Liver (tissue), 9 donors: ENCODE measurements around the gene ATP10B. TPM values are rescaled to one million over a fixed set of nuclear protein-coding genes. Genes with fewer than 3 reads are reported as not detected.

ENCODE experiments used
- DNase-seq: peaks from one replicate; pipeline ENCODE4 v3.0.0-alpha.2; 2017; ENCODE audit warnings: low spot score
- H3K27ac ChIP-seq, 2 donors: one replicate each; pipeline ENCODE4 v1.7.0; 2013; ENCODE audit warnings: inconsistent platforms in 2 of 2, low read length in 2 of 2, control low read depth in 1 of 2, low read depth in 1 of 2, mild to moderate bottlenecking in 1 of 2
- H3K27me3 ChIP-seq, 4 donors: one replicate each; pipeline versions ENCODE4 v1.6.1 to v1.7.0; 2013; ENCODE audit warnings: low read length in 3 of 4, inconsistent platforms in 1 of 4, mild to moderate bottlenecking in 1 of 4, moderate library complexity in 1 of 4; ENCODE audit not compliant: control insufficient read depth in 4 of 4, insufficient read depth in 4 of 4
- H3K36me3 ChIP-seq, 4 donors: one replicate each; pipeline versions ENCODE4 v1.6.1 to v1.7.0; 2013; ENCODE audit warnings: low read length in 3 of 4, mild to moderate bottlenecking in 3 of 4, low read depth in 1 of 4, moderate library complexity in 1 of 4; ENCODE audit not compliant: control insufficient read depth in 4 of 4, insufficient read depth in 3 of 4
- H3K4me1 ChIP-seq, 4 donors: one replicate each; pipeline versions ENCODE4 v1.6.1 to v1.7.0; 2013; ENCODE audit warnings: low read length in 3 of 4, mild to moderate bottlenecking in 3 of 4, moderate library complexity in 1 of 4; ENCODE audit not compliant: control insufficient read depth in 4 of 4, insufficient read depth in 4 of 4
- H3K4me3 ChIP-seq, 3 donors: one replicate each; pipeline versions ENCODE4 v1.6.1 to v1.7.0; 2013; ENCODE audit warnings: low read length in 3 of 3, control low read depth in 1 of 3, low read depth in 1 of 3, mild to moderate bottlenecking in 1 of 3
- H3K9ac ChIP-seq, 2 donors: one replicate each; pipeline ENCODE4 v1.7.0; 2013; ENCODE audit warnings: low read length in 2 of 2, mild to moderate bottlenecking in 2 of 2, moderate library complexity in 2 of 2, control low read depth in 1 of 2, low read depth in 1 of 2
- H3K9me3 ChIP-seq, 4 donors: one replicate each; pipeline versions ENCODE4 v1.6.1 to v1.7.0; 2013; ENCODE audit warnings: low read length in 3 of 4; ENCODE audit not compliant: control insufficient read depth in 4 of 4
- CTCF ChIP-seq: fragments of 150-350 bp; IDR thresholded peaks from 2 replicates; pipeline ENCODE4 v1.5.1; 2017; ENCODE audit warnings: improper control_type of control experiment, low read depth, low read length; ENCODE audit not compliant: missing input control
- EGR1 ChIP-seq, 2 donors: IDR thresholded peaks; 2 replicates each; pipeline ENCODE4 v1.6.1; 2016 to 2018; ENCODE audit warnings: antibody characterized with exemption in 2 of 2, low read depth in 2 of 2
- GABPA ChIP-seq, 2 donors: IDR thresholded peaks in 1 of 2; conservative IDR thresholded peaks in 1 of 2; 2 replicates each; pipeline ENCODE4 v1.6.1; 2016; ENCODE audit warnings: antibody characterized with exemption in 2 of 2, mild to moderate bottlenecking in 1 of 2, moderate library complexity in 1 of 2
- HNF4G ChIP-seq: IDR thresholded peaks from 2 replicates; pipeline ENCODE4 v1.6.1; 2016; ENCODE audit warnings: antibody characterized with exemption
- JUND ChIP-seq, 2 donors: IDR thresholded peaks; 2 replicates each; pipeline ENCODE4 v1.6.1; 2016; ENCODE audit warnings: antibody characterized with exemption in 2 of 2
- MAX ChIP-seq: IDR thresholded peaks from 2 replicates; pipeline ENCODE4 v1.6.1; 2016; ENCODE audit warnings: antibody characterized with exemption
- NR2F2 ChIP-seq: IDR thresholded peaks from 2 replicates; pipeline ENCODE4 v1.6.1; 2016; ENCODE audit warnings: antibody characterized with exemption
- REST ChIP-seq: IDR thresholded peaks from 2 replicates; pipeline ENCODE4 v1.6.1; 2016; ENCODE audit warnings: antibody characterized with exemption, mild to moderate bottlenecking
- SP1 ChIP-seq: IDR thresholded peaks from 2 replicates; pipeline ENCODE4 v1.6.1; 2018; ENCODE audit warnings: antibody characterized with exemption, mild to moderate bottlenecking
- ZBTB33 ChIP-seq: IDR thresholded peaks from 2 replicates; pipeline ENCODE4 v1.6.1; 2016; ENCODE audit warnings: antibody characterized with exemption
- WGBS: extraction: QIAGEN DNeasy Blood & Tissue Kit; methylation state at CpG from one replicate; pipeline ENCODE4 v1.1.7; 2013; 5-methylcytosine and 5-hydroxymethylcytosine counted together
- polyA plus RNA-seq, 2 donors: library from polyadenylated mRNA; stranded (reverse) in 1 of 2; unstranded in 1 of 2; fragments of 200-250 nt in 1 of 2; fragments of >200 nt in 1 of 2; fragmentation: Nextera tagmentation in 1 of 2; extraction: Ambion mirVana in 1 of 2; gene quantifications; one replicate each; pipeline versions ENCODE4 v1.2.1 to v1.2.3, GENCODE V29; 2013 to 2015
- total RNA-seq, 2 donors: library from RNA; depleted of rRNA; stranded (reverse); fragments of >200 nt; gene quantifications; one replicate each; pipeline ENCODE4 v1.2.3, GENCODE V29; 2014
- donor health status: healthy.
- donor health status: healthy.
- donor health status: healthy.
- donor health status: healthy.
- donor health status: healthy.

Gene ATP10B
- total and polyA plus RNA-seq, 4 donors, result 0.05 to 0.67 (median 0.05) TPM; not detected in 1

GRCh38 chr5:160627921-160628618 is 223.9 kb downstream of the ATP10B start:
- H3K9me3 ChIP-seq, result no peaks in the 10 kb centered on the region
- H3K27ac ChIP-seq, result no peak overlapping the region
- H3K4me3 ChIP-seq, result no peak overlapping the region
- no peak overlapping the region for H3K9ac ChIP-seq
- H3K36me3 ChIP-seq, result no peaks in the 10 kb centered on the region
- H3K4me1 ChIP-seq, result no peaks in the 10 kb centered on the region
- DNase-seq, result no peak
- no peaks in the 10 kb centered on the region for H3K27me3 ChIP-seq
- TF ChIP-seq NR2F2 (no peak), MAX (no peak), GABPA (IDR thresholded peaks at IDR 0.05 in 1 of 2, conservative IDR thresholded peaks at IDR 0.05 in 1 of 2) (no peak), SP1 (no peak), JUND (IDR thresholded peaks at IDR 0.05) (no peak)
- 47% methylated on average over 5 of the region's 5 CpGs for WGBS

- H3K9me3 ChIP-seq, result no peaks in the 10 kb centered on the region
- H3K9ac ChIP-seq, result no peak overlapping the region
- no peaks in the 10 kb centered on the region for H3K27me3 ChIP-seq
- TF ChIP-seq JUND (IDR thresholded peaks at IDR 0.05) (no peak), HNF4G (no peak), NR2F2 (no peak), REST (no peak), SP1 (no peak), EGR1 (IDR thresholded peaks at IDR 0.05; ENCODE audit: low read depth in 2 of 2) (no peak), CTCF (no peak), GABPA (IDR thresholded peaks at IDR 0.05 in 1 of 2, conservative IDR thresholded peaks at IDR 0.05 in 1 of 2) (no peak), MAX (no peak), ZBTB33 (no peak)
- H3K4me1 ChIP-seq, result no peaks in the 10 kb centered on the region
- no peak overlapping the region for H3K4me3 ChIP-seq
- H3K36me3 ChIP-seq, result no peaks in the 10 kb centered on the region
- WGBS, result 64% methylated on average over 7 of the region's 7 CpGs
- DNase-seq, result no peak
- H3K27ac ChIP-seq, result no peak overlapping the region
Measured at GRCh38 chr5:160626322-160626721, 225.7 kb downstream of the ATP10B start.
